NCI-H1092 treated with DMSO at 0.1 percent for 48 hours (cell line): Measurements from ENCODE around the gene DTX1.
A peak's percentile ranks its signal among the peaks of the same experiment; 100 is the strongest.

ENCODE experiments used
- DNase-seq: peaks from one replicate; lab custom pipeline; 2025; lab: John Stamatoyannopoulos, UW

The DTX1 gene

GRCh38 chr12:113095405-113095804, 38.9 kb downstream of the DTX1 start:
- DNase-seq, result no peak

DNA sequence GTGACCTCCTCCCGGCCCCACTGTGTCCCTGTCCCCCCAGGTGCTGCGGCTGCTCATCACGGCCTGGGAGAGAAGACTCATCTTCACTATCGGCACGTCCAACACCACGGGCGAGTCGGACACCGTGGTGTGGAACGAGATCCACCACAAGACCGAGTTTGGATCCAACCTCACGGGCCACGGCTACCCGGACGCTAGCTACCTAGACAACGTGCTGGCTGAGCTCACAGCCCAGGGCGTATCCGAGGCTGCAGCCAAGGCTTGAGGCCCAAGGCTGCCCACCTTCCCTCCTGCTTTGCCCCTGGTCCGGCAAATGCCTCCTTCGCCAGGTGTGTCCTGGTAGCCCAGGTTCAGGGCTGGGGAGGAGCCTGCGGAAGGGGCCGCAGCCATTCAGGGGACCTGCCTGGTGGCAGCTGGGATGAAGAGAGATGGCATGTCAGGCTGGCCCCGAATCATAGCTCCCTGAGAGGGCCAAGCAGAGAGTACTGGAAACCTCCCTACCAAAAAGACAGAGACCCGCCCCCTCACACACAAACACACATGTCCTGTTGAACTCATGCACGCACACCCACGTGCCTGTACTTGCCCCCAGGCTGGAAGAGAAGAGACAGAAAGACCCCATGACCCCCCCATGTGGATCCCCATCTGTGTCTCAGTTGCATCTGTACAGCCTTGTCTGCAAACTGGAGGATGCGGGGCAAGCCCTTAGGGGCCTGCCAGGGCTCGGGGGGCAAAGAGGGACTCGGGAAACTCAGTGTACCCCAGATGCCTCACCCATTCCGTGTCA, 40.3 kb downstream of the DTX1 start:
- DNase-seq, result no peak

DNA sequence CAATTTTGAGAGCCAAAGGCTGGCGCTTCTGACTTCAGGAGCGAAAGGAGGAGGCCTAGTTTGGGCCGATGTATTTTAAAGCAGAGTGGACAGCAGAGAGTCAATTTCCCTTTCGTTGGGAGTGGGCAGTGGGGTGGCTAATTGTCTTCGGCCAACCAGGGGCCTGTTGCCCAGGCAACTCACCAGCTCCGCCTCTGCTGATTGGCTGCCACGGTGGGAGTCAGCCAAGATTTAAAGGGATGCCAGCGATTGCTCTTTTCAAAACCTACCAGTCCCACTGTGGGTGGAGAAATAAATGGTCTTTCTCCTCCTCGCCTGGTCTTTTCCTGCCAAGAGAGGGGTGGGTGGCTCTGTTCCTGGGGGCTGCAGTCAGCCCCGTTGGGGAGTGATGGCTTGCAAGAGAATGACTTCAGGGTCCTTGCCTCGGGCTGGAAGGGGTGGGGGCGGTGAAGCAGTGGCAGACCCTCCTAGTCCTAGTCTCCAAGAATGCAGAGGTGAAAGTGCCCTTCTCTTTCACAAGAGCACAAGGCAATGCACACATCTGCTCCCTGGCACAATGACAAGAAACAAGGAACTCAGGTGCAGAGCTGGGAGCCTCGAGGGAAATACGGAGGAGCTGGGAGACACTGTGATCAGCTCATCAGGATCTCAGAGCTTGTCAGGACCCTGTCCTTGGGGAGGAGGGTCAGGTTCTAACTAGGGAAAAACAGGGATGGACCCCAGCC, 41.3 kb downstream of the DTX1 start:
- peak; percentile 91 for DNase-seq

GRCh38 chr12:113098441-113099028, 42.0 kb downstream of the DTX1 start:
- DNase-seq, result peak; percentile 91

- DNase-seq, result no peak
These were observed 42.8 kb downstream of the DTX1 start for GRCh38 chr12:113099364-113099763.

DNA sequence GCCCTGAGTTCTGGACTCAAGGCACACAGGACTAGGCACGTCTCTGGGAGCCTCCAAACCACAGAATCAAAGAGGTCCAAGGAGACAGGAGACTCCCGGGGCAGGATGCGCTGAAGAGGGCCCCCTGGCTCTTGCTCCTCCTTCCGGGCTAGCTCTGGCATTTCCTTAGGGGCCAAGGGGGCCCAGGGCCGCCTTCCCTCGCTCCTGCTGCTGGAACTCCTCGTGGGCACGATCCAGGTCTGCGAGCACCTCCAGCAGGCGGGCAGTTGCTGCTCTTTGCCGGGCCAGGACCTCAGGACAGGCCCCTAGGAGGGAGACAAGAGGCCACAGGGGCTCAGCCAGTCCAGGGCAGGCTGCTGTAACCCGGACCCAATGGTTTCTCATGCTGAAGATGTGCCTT, 43.2 kb downstream of the DTX1 start:
- DNase-seq, result no peak

DNA sequence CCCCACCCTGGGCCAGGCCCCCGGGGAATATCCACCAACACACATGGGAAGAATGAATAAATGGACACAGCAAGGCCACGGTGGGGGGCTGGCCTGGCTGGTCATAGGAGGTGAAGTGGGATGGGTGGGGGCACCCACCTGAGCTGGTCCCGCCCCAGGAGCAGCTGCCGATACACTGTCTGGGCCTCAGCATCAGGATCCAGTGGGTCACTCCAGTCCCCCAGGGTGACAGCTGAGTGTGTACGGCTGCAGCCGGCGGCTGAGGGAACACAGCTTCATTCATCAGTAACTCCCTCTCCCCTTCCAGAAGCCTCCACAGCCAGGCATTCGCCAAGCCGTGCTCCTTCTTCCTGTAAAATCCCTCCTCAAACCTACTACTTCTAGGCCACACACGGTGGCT, 45.2 kb downstream of the DTX1 start:
- no peak for DNase-seq

- DNase-seq, result no peak
These were observed 46.3 kb downstream of the DTX1 start for GRCh38 chr12:113102811-113103210.

DNA sequence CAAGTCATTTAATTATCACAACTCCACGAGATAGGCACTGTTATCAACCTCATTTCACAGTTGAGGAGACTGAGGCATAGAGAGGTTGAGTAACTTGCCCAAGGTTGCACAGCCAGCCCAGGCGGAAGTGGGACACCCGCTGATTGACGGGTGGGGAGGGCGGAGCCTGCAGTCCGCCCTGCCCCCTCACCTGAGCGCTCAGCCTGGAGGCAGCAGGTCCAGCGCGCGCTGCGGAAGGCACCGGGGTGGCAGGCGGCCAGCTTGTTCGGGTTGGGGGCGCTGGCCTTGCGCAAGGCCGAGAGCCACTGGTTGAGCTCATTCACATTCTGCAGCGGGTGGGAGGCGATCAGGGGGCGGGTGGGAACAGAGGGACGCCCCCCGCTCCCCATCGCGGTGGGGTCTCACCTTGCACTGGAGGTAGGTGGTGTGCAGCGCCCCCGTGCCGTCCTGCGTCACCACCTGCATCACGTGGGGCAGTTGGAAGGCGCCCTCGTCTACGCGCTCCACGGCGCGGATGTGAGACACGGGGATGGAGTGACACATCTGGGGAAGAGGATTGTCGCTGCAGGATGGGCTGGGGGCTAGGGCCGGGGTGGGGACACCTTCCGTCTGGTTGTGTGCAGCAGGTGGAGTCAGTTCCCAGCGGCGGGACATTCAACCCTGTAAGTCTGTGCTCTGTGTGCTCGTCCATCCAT, 47.4 kb downstream of the DTX1 start:
- DNase-seq, result peak; percentile 49

- no peak for DNase-seq
These were observed 48.5 kb downstream of the DTX1 start for GRCh38 chr12:113104953-113105510.

GRCh38 chr12:113105606-113106271, 49.2 kb downstream of the DTX1 start:
- DNase-seq, result no peak

DNA sequence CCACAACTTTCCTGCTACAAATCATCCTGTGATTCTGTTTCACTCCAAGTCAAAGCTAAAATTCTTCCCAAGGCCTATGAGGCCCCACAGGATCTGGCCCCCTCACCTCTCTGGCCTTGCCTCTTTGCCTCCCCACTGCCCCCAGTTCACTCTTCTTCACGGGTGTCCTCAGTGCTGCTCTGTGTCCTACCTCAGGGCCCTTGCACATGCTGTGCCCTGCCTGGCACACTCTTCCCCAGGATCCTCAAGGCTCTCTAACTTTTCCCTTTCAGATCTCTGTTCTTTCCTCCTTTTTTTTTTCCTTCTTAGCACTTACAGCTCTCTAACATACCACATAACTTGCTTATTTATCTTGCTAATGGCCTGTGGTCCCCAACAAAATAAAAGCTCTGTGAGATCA, 49.8 kb downstream of the DTX1 start:
- no peak for DNase-seq

DNA sequence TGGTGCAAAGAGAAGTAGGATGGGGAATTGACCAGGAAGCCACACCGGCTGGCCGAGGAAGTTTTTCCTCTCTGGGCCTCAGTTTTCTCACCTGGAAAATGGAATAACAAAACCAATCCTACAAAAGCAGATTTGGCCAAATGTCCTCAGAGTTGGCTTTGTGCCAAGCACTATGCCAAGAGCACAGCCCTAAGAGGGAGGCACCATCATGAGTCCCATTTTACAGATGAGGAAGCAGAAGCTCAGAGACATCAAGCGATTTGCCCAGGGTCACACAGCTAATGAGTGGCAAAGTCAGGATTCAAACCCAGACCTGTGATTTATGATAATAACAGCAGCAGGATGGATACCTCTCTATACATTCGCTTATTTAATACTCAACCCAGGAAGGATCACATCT, 51.8 kb downstream of the DTX1 start:
- DNase-seq, result no peak

DNA sequence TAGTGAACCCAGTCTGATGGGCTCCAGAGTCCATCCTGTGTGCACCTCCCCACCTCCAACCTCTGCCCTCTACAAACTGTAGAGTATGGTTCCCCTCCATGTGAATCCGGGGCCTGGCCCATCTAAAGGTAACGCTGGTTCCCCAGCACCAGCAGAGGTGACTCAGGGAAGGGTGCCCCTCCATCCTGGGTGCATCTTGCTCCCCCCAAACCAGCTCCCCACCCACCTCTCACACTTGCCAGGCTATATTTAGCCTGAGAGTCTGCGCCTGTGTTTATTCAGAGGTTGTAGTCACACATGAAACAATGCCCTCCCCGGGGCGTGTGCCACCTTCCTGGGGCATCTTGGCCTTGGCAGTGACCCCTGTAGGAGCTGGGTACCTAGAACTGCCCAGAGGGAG, 52.8 kb downstream of the DTX1 start:
- no peak for DNase-seq

DNA sequence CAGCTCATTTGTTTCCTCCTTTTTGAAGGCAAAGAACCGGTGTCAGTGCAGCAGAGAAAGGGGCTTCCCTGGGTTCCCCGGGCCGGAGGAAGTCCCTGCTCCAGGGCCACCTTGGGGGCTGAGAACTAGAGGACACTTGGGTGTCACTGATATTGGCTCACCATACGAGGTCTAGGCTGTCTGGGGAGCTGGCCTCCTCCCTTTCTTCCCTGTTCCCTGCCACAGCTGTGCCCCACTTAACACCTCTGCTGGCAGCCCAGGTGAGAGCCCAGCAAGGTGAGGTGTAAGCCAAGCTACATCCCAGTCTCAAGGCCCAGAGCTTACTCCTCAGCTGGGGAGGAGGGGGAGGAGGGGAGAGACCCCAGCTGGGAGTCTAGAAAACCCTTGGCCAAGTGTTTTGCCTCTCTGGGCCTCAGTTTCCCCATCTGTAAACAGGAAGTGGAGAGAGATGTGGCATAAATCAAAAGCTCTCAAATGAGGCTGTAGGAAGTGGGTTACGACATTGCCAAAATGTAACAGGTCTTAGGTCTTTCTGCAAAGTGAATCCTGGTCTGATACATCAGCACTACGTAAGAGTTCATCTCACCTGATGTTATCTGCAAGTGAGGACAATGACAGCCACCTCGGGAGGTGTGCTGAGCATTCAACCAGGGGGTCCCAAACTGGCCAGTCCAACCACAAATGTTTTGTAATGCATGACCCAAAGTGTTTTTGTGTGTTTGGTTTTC, 53.5 kb downstream of the DTX1 start:
- DNase-seq, result no peak

- DNase-seq, result no peak
These were observed 54.7 kb downstream of the DTX1 start for GRCh38 chr12:113111247-113111646.

DNA sequence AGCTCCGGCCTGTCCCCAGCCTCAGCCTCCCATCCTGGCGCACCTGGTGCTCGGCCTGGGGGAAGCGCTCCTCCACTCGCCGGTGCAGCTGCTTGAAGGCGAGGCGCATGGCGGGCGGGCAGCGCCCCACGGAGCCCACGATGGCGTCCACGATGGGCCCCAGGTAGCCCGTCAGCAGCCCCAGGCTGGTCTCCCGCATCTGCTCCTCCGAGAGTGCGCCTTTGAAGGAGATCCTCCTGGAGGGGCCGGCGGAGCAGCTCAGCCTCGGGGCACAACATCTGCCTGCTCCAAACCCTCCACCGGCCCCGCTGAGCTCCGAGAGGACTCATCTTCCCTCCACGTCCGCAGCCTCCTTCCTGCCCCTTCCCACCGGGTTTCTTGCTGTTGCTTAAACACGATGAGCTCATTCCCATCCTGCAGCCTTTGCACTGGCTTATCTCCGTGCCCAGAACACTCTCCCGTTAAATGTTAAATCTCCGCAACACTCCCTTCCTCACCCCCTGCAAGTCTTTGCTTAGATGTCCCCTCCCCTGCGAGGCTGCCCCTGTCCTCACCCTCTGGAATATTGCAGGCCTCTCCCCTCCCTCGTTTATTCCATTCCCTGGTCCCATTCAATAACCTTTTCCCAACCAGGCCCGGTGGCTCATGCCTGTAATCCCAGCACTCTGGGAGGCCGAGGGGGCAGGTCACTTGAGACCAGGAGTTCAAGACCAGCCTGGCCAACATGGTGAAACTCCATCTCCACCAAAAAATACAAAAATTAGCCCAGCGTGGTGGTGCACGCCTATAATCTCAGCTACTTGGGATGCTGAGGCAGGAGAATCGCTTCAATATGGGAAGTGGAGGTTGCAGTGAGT, 55.7 kb downstream of the DTX1 start:
- no peak for DNase-seq

GRCh38 chr12:113113397-113113796, 56.9 kb downstream of the DTX1 start:
- DNase-seq, result no peak

- DNase-seq, result no peak
These were observed 58.1 kb downstream of the DTX1 start for GRCh38 chr12:113114447-113115178.
